ENCODE results near the gene ING2. TPM values are rescaled to one million over a fixed set of nuclear protein-coding genes. Genes with fewer than 3 reads are reported as not detected.

ING2 gene
- total RNA-seq, 1 donor from 2014 or later = 9.5 TPM

GRCh38 chr4:183515411-183515810, 10.6 kb downstream of the ING2 start:
- intact Hi-C loops (cut with DNase I) = no loop called here
- peaks cover 11% of the 10 kb centered on the region for H3K36me3 ChIP-seq
- H3K27ac ChIP-seq = no peak overlapping the region
- ATAC-seq (no peak), DNase-seq (no peak)
- no peaks in the 10 kb centered on the region for H3K9me3 ChIP-seq
- no peaks in the 10 kb centered on the region for H3K4me1 ChIP-seq
- H3K27me3 ChIP-seq (ENCODE audit: low read depth) = no peaks in the 10 kb centered on the region
- no peak overlapping the region for H3K4me3 ChIP-seq
- TF ChIP-seq CTCF (IDR thresholded peaks at IDR 0.05) = no peak

- no peaks in the 10 kb centered on the region for H3K9me3 ChIP-seq
- H3K27me3 ChIP-seq (ENCODE audit: low read depth) = no peaks in the 10 kb centered on the region
- no peak for TF ChIP-seq CTCF (IDR thresholded peaks at IDR 0.05)
- intact Hi-C loops (cut with DNase I) = no loop called here
- H3K4me1 ChIP-seq = no peaks in the 10 kb centered on the region
- DNase-seq = no peak
- no peak overlapping the region for H3K27ac ChIP-seq
- ATAC-seq = no peak
- H3K4me3 ChIP-seq = no peak overlapping the region
- H3K36me3 ChIP-seq = no peaks in the 10 kb centered on the region
These were observed 12.3 kb downstream of the ING2 start for GRCh38 chr4:183517194-183517593.

- H3K27me3 ChIP-seq (ENCODE audit: low read depth) = no peaks in the 10 kb centered on the region
- H3K36me3 ChIP-seq = no peaks in the 10 kb centered on the region
- TF ChIP-seq CTCF (IDR thresholded peaks at IDR 0.05) = no peak
- intact Hi-C loops (cut with DNase I) = no loop called here
- ATAC-seq (no peak), DNase-seq (no peak)
- no peak overlapping the region for H3K4me3 ChIP-seq
- H3K27ac ChIP-seq = no peak overlapping the region
- H3K4me1 ChIP-seq = no peaks in the 10 kb centered on the region
- no peaks in the 10 kb centered on the region for H3K9me3 ChIP-seq
These were observed 12.9 kb downstream of the ING2 start for GRCh38 chr4:183517781-183518180.

GRCh38 chr4:183522821-183523220, 18.0 kb downstream of the ING2 start:
- H3K27me3 ChIP-seq (ENCODE audit: low read depth) = no peaks in the 10 kb centered on the region
- no peak overlapping the region for H3K27ac ChIP-seq
- H3K36me3 ChIP-seq = no peaks in the 10 kb centered on the region
- intact Hi-C loops (cut with DNase I) = no loop called here
- no peaks in the 10 kb centered on the region for H3K4me1 ChIP-seq
- no peaks in the 10 kb centered on the region for H3K9me3 ChIP-seq
- H3K4me3 ChIP-seq = no peak overlapping the region
- no peak for TF ChIP-seq CTCF (IDR thresholded peaks at IDR 0.05)
- DNase-seq = no peak
- no peak for ATAC-seq

- Histone ChIP-seq H3K27ac (no peak overlapping the region), H3K4me1 (no peaks in the 10 kb centered on the region), H3K9me3 (no peaks in the 10 kb centered on the region), H3K27me3 (ENCODE audit: low read depth) (no peaks in the 10 kb centered on the region), H3K4me3 (no peak overlapping the region), H3K36me3 (no peaks in the 10 kb centered on the region)
- TF ChIP-seq CTCF (IDR thresholded peaks at IDR 0.05) = no peak
- intact Hi-C loops (cut with DNase I) = no loop called here
- ATAC-seq (no peak), DNase-seq (no peak)
These were observed 22.5 kb downstream of the ING2 start for GRCh38 chr4:183527326-183527725.

GRCh38 chr4:183532821-183533220, 28.0 kb downstream of the ING2 start:
- Histone ChIP-seq H3K27ac (no peak overlapping the region), H3K9me3 (no peaks in the 10 kb centered on the region), H3K36me3 (no peaks in the 10 kb centered on the region), H3K4me3 (no peak overlapping the region), H3K27me3 (ENCODE audit: low read depth) (no peaks in the 10 kb centered on the region), H3K4me1 (no peaks in the 10 kb centered on the region)
- intact Hi-C loops (cut with DNase I) = no loop called here
- TF ChIP-seq CTCF (IDR thresholded peaks at IDR 0.05) = no peak
- DNase-seq = no peak
- ATAC-seq = no peak

Data from lower lobe of right lung (tissue), 2 donors.